Activated CD8-positive, alpha-beta memory T cell treated with anti-CD3 and anti-CD28 coated beads, Interleukin-2, amount 50 U/mL, for 24 hours (primary cell): Measurements from ENCODE around the gene ARAP1.

Experiments used
- DNase-seq: peaks from one replicate; pipeline ENCODE4 v3.0.0-alpha.2; 2020; ENCODE audit errors: extremely low read depth

ARAP1 gene

DNA sequence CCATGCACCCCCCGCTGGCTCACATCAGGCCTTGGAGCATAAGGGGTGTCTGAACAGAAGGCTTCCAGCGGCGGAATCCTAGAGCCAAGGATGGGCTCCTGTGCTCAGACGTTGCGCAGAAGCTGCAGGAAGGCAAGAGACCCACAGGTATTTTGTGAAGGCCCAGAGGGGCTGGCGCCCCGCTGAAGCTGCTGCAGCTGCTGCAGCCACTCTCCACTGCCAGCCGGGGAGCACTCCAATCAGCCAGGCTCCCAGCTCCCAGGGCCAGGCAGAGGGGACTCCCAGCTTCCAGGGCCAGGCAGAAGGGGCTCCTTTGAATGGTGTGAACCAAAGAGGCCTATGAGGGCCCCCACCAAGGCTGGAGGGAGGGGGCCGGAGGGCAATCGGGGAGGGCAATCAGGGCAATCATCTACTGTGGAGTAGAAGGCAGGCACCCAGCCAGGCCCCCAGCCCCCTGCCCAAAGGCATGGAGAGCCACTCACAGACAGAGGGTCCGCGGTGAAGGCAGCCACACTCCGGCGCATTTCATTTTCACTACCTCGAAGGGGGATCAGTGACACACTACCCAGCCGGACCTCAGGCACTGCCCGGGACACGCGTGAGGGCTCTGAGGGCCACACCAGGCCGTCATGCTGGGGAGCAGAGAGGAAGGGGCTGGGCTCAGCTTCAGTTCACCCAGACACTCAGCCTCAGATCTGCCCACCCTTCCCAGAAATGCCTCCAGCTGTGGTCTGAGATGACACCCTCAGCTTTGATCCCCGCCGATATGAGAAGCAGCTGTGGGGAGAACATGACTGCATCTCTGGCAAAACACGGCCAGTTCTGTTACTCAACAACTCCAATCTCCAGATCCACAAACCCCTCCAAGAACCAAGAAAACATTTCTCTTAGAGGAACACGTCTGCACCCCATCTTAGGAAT, 66.4 kb downstream of the ARAP1 start:
- peak; percentile 29 for DNase-seq

GRCh38 chr11:72684236-72684912, 67.8 kb downstream of the ARAP1 start:
- DNase-seq: peak; percentile 10

GRCh38 chr11:72683782-72684200, 68.4 kb downstream of the ARAP1 start:
- DNase-seq: peak; percentile 27

DNA sequence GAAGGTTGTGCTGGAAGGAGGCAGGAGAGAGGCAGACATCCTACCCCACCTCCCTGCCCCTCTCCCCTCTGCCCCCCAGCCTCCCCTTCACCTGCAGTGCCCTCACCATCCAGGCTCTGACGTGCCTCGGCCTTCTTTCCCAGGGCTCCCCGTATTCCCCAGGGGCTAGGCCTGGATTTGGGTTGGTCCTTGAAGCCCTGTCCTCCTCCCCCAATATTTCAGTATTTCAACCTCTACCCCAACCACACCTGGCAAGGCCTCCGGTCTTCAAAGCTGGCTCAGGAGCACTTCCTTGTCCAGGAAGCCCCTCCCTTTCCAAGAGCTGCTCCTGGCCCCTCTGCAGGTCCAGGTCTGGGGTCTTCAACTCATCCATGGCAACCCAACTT, 69.4 kb downstream of the ARAP1 start:
- no peak for DNase-seq

DNA sequence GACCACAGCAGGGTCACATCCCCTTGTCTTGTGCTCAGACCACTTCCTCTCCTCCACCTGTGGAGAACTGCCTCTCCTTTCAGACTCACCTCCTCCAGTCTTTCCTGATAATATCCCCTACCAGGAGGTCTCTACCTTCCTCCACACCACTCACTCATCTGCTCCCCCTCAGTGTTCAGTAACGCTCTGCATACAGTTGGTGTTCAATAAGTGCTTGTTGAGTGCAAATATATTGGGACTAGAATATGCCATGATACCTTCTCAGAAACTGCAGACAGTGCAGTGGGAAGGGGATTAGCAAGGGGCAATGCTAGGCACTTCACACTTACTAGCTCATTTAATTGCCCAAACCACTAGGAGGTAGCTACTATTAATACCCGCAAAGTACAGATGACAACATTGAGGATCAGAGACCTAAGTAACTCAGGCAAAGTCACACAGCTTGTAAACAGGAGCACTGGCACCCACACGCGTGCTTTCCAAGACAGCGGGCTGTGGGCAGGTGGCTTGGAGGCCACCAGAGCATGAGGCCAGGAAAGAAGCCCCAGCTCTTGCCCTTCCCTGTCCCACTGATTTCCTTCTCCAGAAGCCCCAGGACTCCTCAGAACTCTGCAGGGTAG, 69.9 kb downstream of the ARAP1 start:
- DNase-seq: no peak

DNA sequence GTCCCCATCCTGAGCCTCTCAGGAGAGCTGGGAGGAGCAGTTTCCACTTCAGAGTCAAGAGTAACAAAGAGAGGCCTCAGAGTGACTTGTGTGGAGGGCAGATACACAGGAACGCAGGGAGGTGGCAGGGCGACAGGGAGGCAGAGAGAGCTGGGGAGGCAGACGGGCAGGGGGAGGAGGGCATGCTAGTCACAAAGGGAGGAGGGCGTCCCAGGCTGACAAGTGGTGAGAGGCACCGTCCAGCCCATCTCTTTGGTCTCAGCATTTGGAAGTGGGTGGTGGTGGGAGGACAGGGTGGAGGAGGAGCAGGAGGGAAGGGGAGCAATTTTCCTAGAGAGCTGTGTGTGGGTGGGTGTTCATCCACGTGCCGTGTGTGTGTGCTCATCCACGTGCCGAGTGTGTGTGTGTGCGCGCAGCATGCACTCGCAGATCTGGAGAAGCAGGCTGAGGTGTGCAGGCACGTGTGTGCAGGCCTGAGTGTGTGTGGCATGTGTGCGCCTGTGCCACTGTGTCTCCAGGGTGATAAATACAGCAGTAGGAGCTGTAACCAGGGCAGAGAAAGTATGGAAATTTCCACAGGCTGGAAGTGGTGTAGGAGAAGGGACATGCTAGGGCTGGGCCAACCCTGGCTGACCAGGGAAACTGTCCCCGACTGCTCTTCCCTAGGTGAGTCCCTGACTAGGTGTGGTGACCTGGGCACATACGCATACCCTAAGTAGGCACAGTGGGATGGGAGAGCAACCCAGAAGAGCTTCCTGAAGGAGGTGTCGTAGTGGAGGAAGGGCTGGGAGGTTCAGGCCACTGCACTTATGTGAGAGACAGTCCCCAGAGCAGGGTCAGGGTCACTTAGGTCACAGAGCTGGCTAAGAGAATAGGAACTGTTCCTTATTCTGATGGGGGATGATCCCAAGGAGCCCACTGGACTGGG, 70.7 kb downstream of the ARAP1 start:
- DNase-seq: no peak

GRCh38 chr11:72680624-72681158, 71.5 kb downstream of the ARAP1 start:
- no peak for DNase-seq

- no peak for DNase-seq
Observed at GRCh38 chr11:72679869-72680268, 72.3 kb downstream of the ARAP1 start.

DNA sequence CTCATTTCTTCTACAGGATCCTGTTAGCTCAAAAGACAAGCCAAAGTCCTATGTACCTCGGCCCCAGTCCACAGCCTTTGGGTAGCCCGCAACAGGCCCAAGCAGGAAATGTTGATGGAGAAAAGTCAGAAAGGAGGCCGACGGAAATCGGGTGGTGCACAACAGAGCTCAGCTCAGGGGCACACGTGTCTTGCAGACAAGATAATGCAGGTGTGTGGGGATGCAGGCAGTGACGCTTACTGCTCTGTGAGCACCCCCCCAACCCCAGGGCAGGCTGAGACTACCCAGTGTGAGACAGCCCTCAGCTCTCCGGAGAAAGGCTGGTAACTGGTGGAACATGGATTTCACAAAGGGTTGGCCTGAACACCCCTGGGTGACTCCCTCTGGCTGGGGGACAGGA, 73.7 kb downstream of the ARAP1 start:
- DNase-seq: no peak

DNA sequence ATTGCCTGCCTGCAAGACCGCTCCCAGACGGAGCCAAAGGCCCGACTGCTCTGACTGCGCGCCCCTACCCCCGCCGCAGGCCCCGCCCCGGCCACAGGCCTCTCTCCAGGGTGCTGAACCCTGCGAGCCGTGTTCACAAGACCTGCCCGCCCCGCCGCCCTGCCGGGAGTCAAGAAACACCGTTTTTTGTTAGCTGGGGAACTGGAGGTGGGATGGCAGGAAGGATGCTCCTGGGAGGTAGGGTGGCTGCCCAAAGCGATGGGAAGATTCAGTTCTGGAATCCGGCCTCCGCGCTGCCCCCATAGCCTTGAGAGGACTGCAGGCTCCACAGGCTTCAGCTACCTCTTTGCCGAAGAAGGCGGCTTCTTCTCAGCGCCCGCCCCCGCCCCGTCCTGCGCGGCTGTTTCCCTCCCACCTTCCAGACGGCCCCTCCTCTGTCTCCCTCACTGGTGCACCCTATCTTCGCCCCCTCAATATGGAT, 75.3 kb downstream of the ARAP1 start:
- DNase-seq: peak; percentile 21

- DNase-seq: no peak
Observed at GRCh38 chr11:72675221-72675620, 77.0 kb downstream of the ARAP1 start.

GRCh38 chr11:72673943-72674828, 78.0 kb downstream of the ARAP1 start, which contains the start of gene PDE2A:
TSS of gene PDE2A (minus strand) at chr11:72674422. CDS start at chr11:72674207, 215 bp downstream.
- no peak for DNase-seq

DNA sequence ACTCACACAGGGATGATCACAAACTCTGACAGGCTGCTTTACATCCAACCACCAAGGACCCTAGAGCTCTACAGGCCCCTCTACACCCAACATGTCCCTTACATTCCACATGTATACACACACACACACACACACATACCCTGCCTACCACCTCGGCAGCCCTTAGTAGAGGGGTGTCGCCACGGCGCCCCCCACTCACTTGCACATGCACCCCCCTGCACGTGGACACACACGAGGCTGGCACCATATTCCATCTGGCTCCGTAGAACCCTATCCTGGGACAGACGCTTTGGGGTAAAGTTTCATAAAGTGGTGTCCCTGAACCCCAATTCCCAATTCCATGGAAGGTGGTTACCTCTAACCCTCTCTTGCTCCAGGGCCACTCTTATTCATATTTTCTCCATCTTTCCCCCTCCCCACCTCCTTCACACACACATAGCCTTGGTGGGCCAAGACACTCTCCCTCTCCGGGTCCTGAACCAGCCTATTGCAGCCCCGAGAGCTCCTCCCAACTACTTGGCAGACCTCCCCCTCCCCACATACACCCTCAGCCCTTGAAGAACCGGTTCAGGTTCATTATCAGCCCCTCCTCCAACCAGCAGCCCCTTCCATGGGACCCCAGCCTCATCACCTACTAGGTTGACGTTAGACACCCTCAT, 78.8 kb downstream of the ARAP1 start:
- DNase-seq: no peak

- DNase-seq: no peak
Observed at GRCh38 chr11:72672597-72673238, 79.5 kb downstream of the ARAP1 start.

- DNase-seq: no peak
Observed at GRCh38 chr11:72671152-72672099, 80.8 kb downstream of the ARAP1 start.

DNA sequence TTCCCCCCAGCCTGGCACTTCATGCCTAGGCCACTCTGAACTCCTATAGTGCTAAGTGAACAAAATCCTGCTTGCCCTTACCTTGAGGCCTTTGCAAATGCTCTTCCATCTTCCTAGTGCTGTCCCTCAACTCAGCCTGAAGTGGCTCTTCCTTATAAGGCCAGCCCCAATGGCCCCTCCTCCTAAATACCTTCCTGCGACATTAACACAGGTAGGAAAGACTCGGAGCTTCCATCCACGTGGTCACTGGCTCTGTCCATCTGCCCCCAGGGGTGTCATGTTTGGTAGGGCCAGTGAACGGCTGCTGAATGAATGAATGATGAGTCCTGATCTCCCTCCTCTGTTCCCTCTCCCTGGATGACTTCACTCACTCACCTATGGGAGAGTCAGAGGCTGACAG, 82.2 kb downstream of the ARAP1 start:
- DNase-seq: no peak

- DNase-seq: no peak
Observed at GRCh38 chr11:72669527-72669926, 82.7 kb downstream of the ARAP1 start.
